MCF 10A (cell line): ENCODE data around the gene BOC. TPM values are rescaled to one million over a fixed set of nuclear protein-coding genes. Genes with fewer than 3 reads are reported as not detected.

Experiments used
- Bru-seq: library from RNA; stranded (reverse); fragments of 400-500 nt; gene quantifications from one replicate; lab custom pipeline; 2021; lab: Mats Ljungman, UMichigan
- BruChase-seq, 2 experiments: library from RNA; stranded (reverse); fragments of 400-500 nt; gene quantifications; one replicate each; lab custom pipeline; 2021; lab: Mats Ljungman, UMichigan
- BruUV-seq: library from RNA; stranded (reverse); fragments of 400-500 nt; replicated peaks from 2 replicates; lab custom pipeline; 2021; lab: Mats Ljungman, UMichigan
- CTCF ChIA-PET: fragments of 300-600 bp; sonication (Branson Sonifier 250); formaldehyde crosslinking; extraction: SDS; loops from one replicate; lab custom pipeline; 2021; ENCODE audit warnings: antibody characterized with exemption, inconsistent platforms; lab: Yijun Ruan, JAX
- POLR2A ChIA-PET: fragments of 300-600, 350-650 bp; sonication (Branson Sonifier 250); formaldehyde crosslinking; extraction: SDS; loops from one replicate; lab custom pipeline; 2020; ENCODE audit warnings: antibody characterized with exemption, inconsistent platforms; lab: Yijun Ruan, JAX
- DNase-seq: peaks from one replicate; pipeline ENCODE4 v3.0.0-alpha.2; 2018; ENCODE audit not compliant: unreplicated experiment
- H3K27ac Mint-ChIP-seq: one replicate; pipeline ENCODE4 v1.8.0; 2022; ENCODE audit warnings: mild to moderate bottlenecking, low read depth, mixed read lengths; ENCODE audit not compliant: unreplicated experiment
- H3K27me3 Mint-ChIP-seq: one replicate; pipeline ENCODE4 v1.8.0; 2022; ENCODE audit warnings: mixed read lengths; ENCODE audit not compliant: insufficient read depth, unreplicated experiment
- H3K36me3 Mint-ChIP-seq: one replicate; pipeline ENCODE4 v1.8.0; 2022; ENCODE audit warnings: mild to moderate bottlenecking, moderate library complexity, mixed read lengths; ENCODE audit not compliant: insufficient read depth, unreplicated experiment
- H3K4me1 Mint-ChIP-seq: one replicate; pipeline ENCODE4 v1.8.0; 2022; ENCODE audit warnings: mixed read lengths; ENCODE audit not compliant: insufficient read depth, unreplicated experiment
- H3K4me3 Mint-ChIP-seq: one replicate; pipeline ENCODE4 v1.8.0; 2022; ENCODE audit warnings: mild to moderate bottlenecking, moderate library complexity, mixed read lengths; ENCODE audit not compliant: unreplicated experiment
- H3K9me3 Mint-ChIP-seq: one replicate; pipeline ENCODE4 v1.8.0; 2022; ENCODE audit warnings: mixed read lengths; ENCODE audit not compliant: unreplicated experiment
- intact Hi-C: fragments of 100-400 bp; cut with micrococcal nuclease; formaldehyde crosslinking; loops from 2 replicates; pipeline ENCODE4 v1.14.1; 2022
- long read RNA-seq: library from polyadenylated mRNA; stranded (forward); transcript quantifications from one replicate; pipeline ENCODE4 v2.0.0, GENCODE V29; 2022
- total RNA-seq: library from RNA; stranded (reverse); gene quantifications from 2 replicates; pipeline ENCODE4 v1.2.3, GENCODE V29; 2022
- TF ChIP-seq, protein P1 (sequence below): fragments of 200-600 bp; IDR thresholded peaks from one replicate; pipeline ENCODE4 v1.8.0; 2022; ENCODE audit warnings: antibody characterized with exemption, mild to moderate bottlenecking; ENCODE audit not compliant: unreplicated experiment

The BOC gene, protein sequence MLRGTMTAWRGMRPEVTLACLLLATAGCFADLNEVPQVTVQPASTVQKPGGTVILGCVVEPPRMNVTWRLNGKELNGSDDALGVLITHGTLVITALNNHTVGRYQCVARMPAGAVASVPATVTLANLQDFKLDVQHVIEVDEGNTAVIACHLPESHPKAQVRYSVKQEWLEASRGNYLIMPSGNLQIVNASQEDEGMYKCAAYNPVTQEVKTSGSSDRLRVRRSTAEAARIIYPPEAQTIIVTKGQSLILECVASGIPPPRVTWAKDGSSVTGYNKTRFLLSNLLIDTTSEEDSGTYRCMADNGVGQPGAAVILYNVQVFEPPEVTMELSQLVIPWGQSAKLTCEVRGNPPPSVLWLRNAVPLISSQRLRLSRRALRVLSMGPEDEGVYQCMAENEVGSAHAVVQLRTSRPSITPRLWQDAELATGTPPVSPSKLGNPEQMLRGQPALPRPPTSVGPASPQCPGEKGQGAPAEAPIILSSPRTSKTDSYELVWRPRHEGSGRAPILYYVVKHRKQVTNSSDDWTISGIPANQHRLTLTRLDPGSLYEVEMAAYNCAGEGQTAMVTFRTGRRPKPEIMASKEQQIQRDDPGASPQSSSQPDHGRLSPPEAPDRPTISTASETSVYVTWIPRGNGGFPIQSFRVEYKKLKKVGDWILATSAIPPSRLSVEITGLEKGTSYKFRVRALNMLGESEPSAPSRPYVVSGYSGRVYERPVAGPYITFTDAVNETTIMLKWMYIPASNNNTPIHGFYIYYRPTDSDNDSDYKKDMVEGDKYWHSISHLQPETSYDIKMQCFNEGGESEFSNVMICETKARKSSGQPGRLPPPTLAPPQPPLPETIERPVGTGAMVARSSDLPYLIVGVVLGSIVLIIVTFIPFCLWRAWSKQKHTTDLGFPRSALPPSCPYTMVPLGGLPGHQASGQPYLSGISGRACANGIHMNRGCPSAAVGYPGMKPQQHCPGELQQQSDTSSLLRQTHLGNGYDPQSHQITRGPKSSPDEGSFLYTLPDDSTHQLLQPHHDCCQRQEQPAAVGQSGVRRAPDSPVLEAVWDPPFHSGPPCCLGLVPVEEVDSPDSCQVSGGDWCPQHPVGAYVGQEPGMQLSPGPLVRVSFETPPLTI
- total RNA-seq (1.8 and 2.3 TPM in 2 replicates), Bru-seq, nascent RNA (percentile 25 among the genes with signal in this experiment), BruChase-seq, experiment 1, labeled RNA remaining after a 6-hour chase (percentile 17 among the genes with signal in this experiment), BruChase-seq, experiment 2, labeled RNA remaining after a 2-hour chase (percentile 25 among the genes with signal in this experiment)
- long read RNA-seq, partial matches to known transcripts: 0 of 3 reads
- long read RNA-seq, other reads (novel, unspliced or antisense): 3 of 3 reads

DNA sequence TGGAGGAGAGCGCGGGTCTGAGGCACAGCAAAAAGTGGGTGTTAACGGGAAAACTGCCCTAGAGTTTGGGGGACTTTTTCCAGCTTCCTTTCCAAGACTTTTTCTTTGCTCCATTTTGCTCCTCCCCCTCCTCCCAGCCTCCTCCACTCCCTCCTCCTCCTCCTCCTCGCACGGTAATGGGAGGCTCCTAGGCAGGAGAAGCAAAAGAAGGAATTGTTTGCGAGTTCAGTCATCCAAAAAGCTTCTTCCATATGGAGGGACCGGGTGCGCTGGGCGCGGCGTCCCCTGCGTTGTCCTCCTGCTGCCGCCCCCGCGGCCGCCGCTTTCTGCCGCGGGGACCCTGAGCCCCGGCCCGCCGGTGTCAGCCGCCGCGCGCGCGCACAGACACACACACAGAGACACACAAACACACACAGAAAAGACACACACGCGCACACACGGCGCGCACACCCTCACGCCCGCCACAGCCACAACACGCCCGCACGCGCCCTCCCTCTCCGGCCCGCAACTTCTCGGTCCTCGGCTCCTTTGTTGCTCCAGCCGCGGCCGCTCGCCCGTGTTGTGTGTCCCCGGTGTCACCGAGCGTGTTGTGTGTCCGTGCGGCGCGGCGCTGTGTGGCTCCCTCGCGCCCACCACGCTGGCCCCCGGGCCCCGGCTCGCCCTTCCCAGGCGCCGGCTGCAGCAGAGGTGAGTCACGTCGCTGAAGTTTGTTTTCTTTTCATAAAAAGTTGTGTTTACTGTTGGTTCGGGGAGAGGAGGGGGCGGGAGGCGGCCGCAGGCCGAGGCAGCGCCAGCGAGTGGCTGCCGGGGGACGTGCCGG, at the start of gene BOC:
Gene BOC, plus strand, starts transcription at position 228 of the 820 bp plus-strand sequence. CDS start 38,246 bp downstream, outside the sequence.
- H3K9me3 Mint-ChIP-seq: no peaks in the 10 kb centered on the region
- TF ChIP-seq, protein P1, sequence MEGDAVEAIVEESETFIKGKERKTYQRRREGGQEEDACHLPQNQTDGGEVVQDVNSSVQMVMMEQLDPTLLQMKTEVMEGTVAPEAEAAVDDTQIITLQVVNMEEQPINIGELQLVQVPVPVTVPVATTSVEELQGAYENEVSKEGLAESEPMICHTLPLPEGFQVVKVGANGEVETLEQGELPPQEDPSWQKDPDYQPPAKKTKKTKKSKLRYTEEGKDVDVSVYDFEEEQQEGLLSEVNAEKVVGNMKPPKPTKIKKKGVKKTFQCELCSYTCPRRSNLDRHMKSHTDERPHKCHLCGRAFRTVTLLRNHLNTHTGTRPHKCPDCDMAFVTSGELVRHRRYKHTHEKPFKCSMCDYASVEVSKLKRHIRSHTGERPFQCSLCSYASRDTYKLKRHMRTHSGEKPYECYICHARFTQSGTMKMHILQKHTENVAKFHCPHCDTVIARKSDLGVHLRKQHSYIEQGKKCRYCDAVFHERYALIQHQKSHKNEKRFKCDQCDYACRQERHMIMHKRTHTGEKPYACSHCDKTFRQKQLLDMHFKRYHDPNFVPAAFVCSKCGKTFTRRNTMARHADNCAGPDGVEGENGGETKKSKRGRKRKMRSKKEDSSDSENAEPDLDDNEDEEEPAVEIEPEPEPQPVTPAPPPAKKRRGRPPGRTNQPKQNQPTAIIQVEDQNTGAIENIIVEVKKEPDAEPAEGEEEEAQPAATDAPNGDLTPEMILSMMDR: no peak
- H3K27me3 Mint-ChIP-seq: no peaks in the 10 kb centered on the region
- H3K4me3 Mint-ChIP-seq: peak within 1 kb of the TSS; percentile 75
- peaks cover 18% of the 10 kb centered on the region for H3K4me1 Mint-ChIP-seq
- POLR2A ChIA-PET: interaction anchor here (1.2 to 1.3 kb wide), 2 partner anchors 20 to 52 kb away, joined by 3 to 4 read pairs; no protein-coding TSS in a partner anchor
- intact Hi-C loops: loop anchor here (5.0 kb wide), 1 partner anchor 159 kb away; no protein-coding TSS in a partner anchor
- no peak within 1 kb of the TSS for H3K27ac Mint-ChIP-seq
- DNase-seq: peak; percentile 44
- H3K36me3 Mint-ChIP-seq: no peaks in the 10 kb centered on the region
- no TSS peak for BruUV-seq
- CTCF ChIA-PET: interaction anchor here (0.6 to 1.9 kb wide), 3 partner anchors 77 to 435 kb away, joined by 3 to 4 read pairs (median 3); no protein-coding TSS in a partner anchor

DNA sequence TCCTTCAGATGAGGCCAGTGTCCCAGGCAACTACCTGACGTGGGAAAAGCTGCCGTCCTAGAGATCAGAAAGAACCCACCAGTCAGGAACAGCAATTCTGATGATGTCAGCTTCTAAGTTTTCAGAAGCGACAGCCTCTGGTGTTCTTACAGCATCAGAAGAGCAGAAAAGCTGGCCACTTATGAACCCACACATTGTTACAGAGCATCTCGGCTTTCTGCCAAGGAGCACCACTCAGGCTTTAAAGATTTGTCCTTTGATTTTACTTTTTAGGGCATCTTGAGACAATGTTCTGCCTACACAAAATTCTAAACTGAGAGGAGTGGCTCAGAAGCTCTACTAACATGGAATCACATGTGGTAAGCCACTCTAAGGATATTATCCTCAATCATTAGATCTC, 49.7 kb upstream of the BOC start:
- H3K4me3 Mint-ChIP-seq: no peak overlapping the region
- no peak for DNase-seq
- no peaks in the 10 kb centered on the region for H3K27me3 Mint-ChIP-seq
- H3K4me1 Mint-ChIP-seq: no peaks in the 10 kb centered on the region
- no peak overlapping the region for H3K27ac Mint-ChIP-seq
- peaks cover 10% of the 10 kb centered on the region for H3K36me3 Mint-ChIP-seq
- TF ChIP-seq, protein P1: no peak
- CTCF ChIA-PET: interaction anchor here (1.0 to 1.4 kb wide), 2 partner anchors 102 to 127 kb away, joined by 4 read pairs; no protein-coding TSS in a partner anchor
- no TSS peak for BruUV-seq
- no peaks in the 10 kb centered on the region for H3K9me3 Mint-ChIP-seq
- POLR2A ChIA-PET: no interaction called here
- intact Hi-C loops: no loop called here

DNA sequence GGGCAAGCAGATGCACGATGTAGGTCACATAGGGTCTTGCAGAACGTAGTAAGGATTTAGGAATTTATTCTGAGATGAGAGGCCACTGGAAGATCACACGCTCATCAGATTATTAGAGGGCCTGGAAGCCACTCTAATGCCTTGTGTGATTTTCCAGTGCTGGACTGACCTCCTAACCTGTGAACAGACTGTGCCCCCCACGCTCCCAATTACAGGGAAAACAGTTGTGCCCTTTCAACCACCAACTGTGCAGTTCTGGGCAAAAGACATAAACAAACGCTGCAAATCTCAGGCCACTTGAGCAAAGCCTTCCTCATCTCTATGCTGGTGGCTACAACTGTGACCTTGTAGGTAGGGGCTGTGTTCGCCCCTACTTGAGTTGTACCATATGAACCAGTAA, 48.2 kb upstream of the BOC start:
- Mint-ChIP-seq H3K27ac (no peak overlapping the region), H3K4me1 (no peaks in the 10 kb centered on the region), H3K9me3 (no peaks in the 10 kb centered on the region), H3K27me3 (no peaks in the 10 kb centered on the region), H3K36me3 (peaks cover 10% of the 10 kb centered on the region), H3K4me3 (no peak overlapping the region)
- DNase-seq: no peak
- ChIA-PET POLR2A (no interaction called here), CTCF (no interaction called here)
- TF ChIP-seq, protein P1: no peak
- BruUV-seq: no TSS peak
- intact Hi-C loops: no loop called here
